Gastrocnemius medialis (tissue), 4 donors: ENCODE data around the gene OR1S1. TPM values are rescaled to one million over a fixed set of nuclear protein-coding genes. Genes with fewer than 3 reads are reported as not detected.

ENCODE experiments used
- ATAC-seq, 2 donors: fragments of 150-250 bp; one replicate each; pipeline ENCODE4 v1.9.1; 2016
- DNase-seq, 2 donors: peaks; one replicate each; pipeline ENCODE4 v3.0.0-alpha.2; 2019
- H3K27ac ChIP-seq, 4 donors: fragments of 200-600 bp; sonication (generic); 1 replicate in 1 of 4; 2 replicates in 3 of 4; pipeline ENCODE4 v1.5.1; 2016 to 2018; ENCODE audit warnings: mild to moderate bottlenecking in 2 of 4, moderate library complexity in 1 of 4
- H3K27me3 ChIP-seq, 3 donors: fragments of 200-600 bp; sonication (generic) in 2 of 3; 1 replicate in 1 of 3; 2 replicates in 2 of 3; pipeline versions ENCODE4 v1.5.1 to v1.6.0; 2016 to 2019; ENCODE audit warnings: mild to moderate bottlenecking in 1 of 3, moderate library complexity in 1 of 3
- H3K36me3 ChIP-seq, 2 donors: fragments of 200-600 bp; sonication (generic) in 1 of 2; one replicate each; pipeline ENCODE4 v1.5.1; 2017 to 2018
- H3K4me1 ChIP-seq, 2 donors: fragments of 200-600 bp; sonication (generic) in 1 of 2; one replicate each; pipeline ENCODE4 v1.5.1; 2016 to 2017; ENCODE audit warnings: mild to moderate bottlenecking in 2 of 2
- H3K4me3 ChIP-seq, 4 donors: fragments of 200-600 bp; sonication (generic) in 3 of 4; 1 replicate in 1 of 4; 2 replicates in 3 of 4; pipeline ENCODE4 v1.5.1; 2016 to 2019; ENCODE audit warnings: mild to moderate bottlenecking in 2 of 4
- H3K9me3 ChIP-seq, 3 donors: fragments of 200-600 bp; sonication (generic) in 2 of 3; 1 replicate in 1 of 3; 2 replicates in 2 of 3; pipeline ENCODE4 v1.5.1; 2016 to 2019
- POLR2A ChIP-seq, 2 donors: fragments of 450-650 bp; IDR thresholded peaks; one replicate each; pipeline ENCODE4 v1.6.1; 2017; ENCODE audit warnings: antibody characterized with exemption in 2 of 2, mild to moderate bottlenecking in 2 of 2, moderate library complexity in 2 of 2
- in situ Hi-C, 4 donors: fragments of 200-750 bp; cut with MboI; loops; one replicate each; pipeline versions ENCODE4 v1.15.0 to v1.8.0; 2017; ENCODE audit warnings: low sequenced_read_pairs in 4 of 4
- intact Hi-C: fragments of 100-400 bp; cut with DNase I; formaldehyde crosslinking; loops from one replicate; pipeline ENCODE4 v1.15.1; 2023; ENCODE audit warnings: low total_unique reads
- total RNA-seq, 4 donors: library from RNA; depleted of rRNA; stranded (reverse); fragments of >200 nt; gene quantifications; one replicate each; pipeline versions ENCODE4 v1.1.0 to v1.2.3, GENCODE V29; 2016
- TF ChIP-seq, protein P1 (sequence below), 5 experiments: fragments of 450-650 bp in 3 of 5; fragments of 200-600 bp in 2 of 5; sonication (generic) in 2 of 5; IDR thresholded peaks in 4 of 5; conservative IDR thresholded peaks in 1 of 5; 1 replicate in 4 of 5; 2 replicates in 1 of 5; pipeline ENCODE4 v1.5.1; 2016 to 2019; ENCODE audit warnings: antibody characterized with exemption in 5 of 5, mild to moderate bottlenecking in 3 of 5, moderate library complexity in 3 of 5

The OR1S1 gene
- total RNA-seq, 4 donors from 2014 or later: not detected

DNA sequence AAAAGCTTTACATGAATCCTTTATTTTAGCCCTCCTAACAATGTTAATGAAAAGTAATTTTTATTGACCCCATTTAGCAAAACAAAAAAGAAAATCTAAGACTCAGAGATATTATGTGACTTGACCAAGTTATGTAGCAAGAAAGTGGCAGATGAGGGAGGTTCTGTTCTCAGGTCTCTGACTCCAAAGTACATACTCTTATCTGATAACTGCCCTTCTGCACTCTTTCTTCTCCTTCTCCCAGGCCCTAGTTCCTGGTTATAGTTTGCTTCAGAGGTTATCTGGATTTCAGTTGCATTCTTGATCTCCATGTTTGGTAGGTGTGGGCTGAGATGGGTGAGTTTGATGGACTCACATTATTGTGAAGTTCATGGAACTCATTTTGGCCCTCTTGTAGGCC lies 19.1 kb upstream of the OR1S1 start:
- Histone ChIP-seq H3K27ac (no peak overlapping the region), H3K36me3 (no peaks in the 10 kb centered on the region), H3K4me1 (no peaks in the 10 kb centered on the region), H3K27me3 (no peaks in the 10 kb centered on the region), H3K4me3 (no peak overlapping the region), H3K9me3 (no peaks in the 10 kb centered on the region)
- intact Hi-C loops: no loop called here
- in situ Hi-C loops: no loop called here
- ATAC-seq (no peak), DNase-seq (no peak)
- TF ChIP-seq, protein P1, sequence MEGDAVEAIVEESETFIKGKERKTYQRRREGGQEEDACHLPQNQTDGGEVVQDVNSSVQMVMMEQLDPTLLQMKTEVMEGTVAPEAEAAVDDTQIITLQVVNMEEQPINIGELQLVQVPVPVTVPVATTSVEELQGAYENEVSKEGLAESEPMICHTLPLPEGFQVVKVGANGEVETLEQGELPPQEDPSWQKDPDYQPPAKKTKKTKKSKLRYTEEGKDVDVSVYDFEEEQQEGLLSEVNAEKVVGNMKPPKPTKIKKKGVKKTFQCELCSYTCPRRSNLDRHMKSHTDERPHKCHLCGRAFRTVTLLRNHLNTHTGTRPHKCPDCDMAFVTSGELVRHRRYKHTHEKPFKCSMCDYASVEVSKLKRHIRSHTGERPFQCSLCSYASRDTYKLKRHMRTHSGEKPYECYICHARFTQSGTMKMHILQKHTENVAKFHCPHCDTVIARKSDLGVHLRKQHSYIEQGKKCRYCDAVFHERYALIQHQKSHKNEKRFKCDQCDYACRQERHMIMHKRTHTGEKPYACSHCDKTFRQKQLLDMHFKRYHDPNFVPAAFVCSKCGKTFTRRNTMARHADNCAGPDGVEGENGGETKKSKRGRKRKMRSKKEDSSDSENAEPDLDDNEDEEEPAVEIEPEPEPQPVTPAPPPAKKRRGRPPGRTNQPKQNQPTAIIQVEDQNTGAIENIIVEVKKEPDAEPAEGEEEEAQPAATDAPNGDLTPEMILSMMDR (IDR thresholded peaks at IDR 0.05 in 4 of 5, conservative IDR thresholded peaks at IDR 0.05 in 1 of 5): no peak
- no peak for TF ChIP-seq POLR2A (IDR thresholded peaks at IDR 0.05)

DNA sequence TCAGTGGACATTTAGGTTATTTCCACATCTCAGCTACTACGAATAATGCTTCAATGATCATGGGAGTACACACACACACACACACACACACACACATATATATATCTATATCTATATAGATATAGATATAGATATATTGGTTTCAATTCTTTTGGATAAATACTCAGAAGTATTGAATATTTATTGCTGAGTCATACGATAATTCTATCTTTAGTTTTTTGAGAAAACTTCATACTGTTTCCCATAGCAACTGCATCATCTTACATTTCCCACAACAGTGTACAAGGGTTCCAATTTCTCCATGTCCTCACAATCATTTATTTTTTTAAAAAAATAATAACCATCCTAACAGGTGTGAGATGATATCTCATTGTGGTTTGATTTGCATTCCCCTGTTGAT lies 16.6 kb upstream of the OR1S1 start:
- no peaks in the 10 kb centered on the region for H3K27me3 ChIP-seq
- TF ChIP-seq, protein P1 (IDR thresholded peaks at IDR 0.05 in 4 of 5, conservative IDR thresholded peaks at IDR 0.05 in 1 of 5): no peak
- TF ChIP-seq POLR2A (IDR thresholded peaks at IDR 0.05): no peak
- no peak overlapping the region for H3K27ac ChIP-seq
- ATAC-seq (no peak), DNase-seq (no peak)
- no peaks in the 10 kb centered on the region for H3K9me3 ChIP-seq
- no peaks in the 10 kb centered on the region for H3K4me1 ChIP-seq
- in situ Hi-C loops: no loop called here
- no peak overlapping the region for H3K4me3 ChIP-seq
- intact Hi-C loops: no loop called here
- no peaks in the 10 kb centered on the region for H3K36me3 ChIP-seq

DNA sequence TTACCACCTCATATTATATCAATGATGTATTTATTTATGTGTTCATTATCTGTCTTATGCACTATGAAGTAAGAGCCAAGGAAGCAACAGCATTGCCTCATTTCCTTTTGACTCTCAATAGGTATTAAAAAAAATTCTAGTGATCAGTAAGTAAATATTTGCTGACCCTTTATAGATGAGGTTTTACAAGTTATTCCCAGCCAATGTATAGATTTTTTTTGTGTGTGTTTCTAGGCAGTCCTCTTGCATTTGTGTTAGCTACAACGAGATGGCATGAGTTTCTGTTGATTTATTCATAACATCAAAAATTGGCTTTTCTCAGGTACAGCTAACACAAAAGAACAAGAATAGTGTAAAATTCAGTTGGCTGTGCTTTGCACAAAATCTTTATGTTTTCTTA lies 13.2 kb upstream of the OR1S1 start:
- Histone ChIP-seq H3K27ac (no peak overlapping the region), H3K27me3 (no peaks in the 10 kb centered on the region), H3K9me3 (no peaks in the 10 kb centered on the region), H3K4me1 (no peaks in the 10 kb centered on the region), H3K36me3 (no peaks in the 10 kb centered on the region), H3K4me3 (no peak overlapping the region)
- DNase-seq (no peak), ATAC-seq (no peak)
- in situ Hi-C loops (no loop called here), intact Hi-C loops (no loop called here)
- TF ChIP-seq, protein P1 (IDR thresholded peaks at IDR 0.05 in 4 of 5, conservative IDR thresholded peaks at IDR 0.05 in 1 of 5): no peak

DNA sequence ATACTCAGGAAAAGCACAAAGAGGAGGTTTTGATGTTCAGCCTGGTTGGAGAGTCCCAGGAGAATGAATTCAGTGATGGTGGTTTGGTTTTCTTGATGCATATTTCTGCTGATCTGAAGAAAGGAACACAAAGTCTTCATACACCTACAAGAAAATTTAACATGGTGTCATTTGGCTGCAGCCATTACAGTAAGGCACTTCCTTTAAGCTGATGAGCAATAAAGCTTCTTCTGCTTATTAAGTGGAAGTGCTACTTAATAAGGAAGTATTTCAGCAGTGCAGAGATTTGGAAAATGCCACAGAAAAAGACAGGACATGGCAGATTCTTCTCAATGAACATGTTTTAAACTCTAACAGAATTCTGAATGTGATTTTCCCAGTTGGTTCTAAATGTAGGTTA lies 8.5 kb upstream of the OR1S1 start, which contains the start of gene OR1S2:
OR1S2 (minus strand) TSS at position 101 of the 400 bp plus-strand sequence; CDS start at position 101, 0 bp downstream.
- no peaks in the 10 kb centered on the region for H3K4me1 ChIP-seq
- ATAC-seq (no peak), DNase-seq (no peak)
- TF ChIP-seq POLR2A (IDR thresholded peaks at IDR 0.05): no peak
- TF ChIP-seq, protein P1 (IDR thresholded peaks at IDR 0.05 in 4 of 5, conservative IDR thresholded peaks at IDR 0.05 in 1 of 5): no peak
- no peaks in the 10 kb centered on the region for H3K9me3 ChIP-seq
- H3K4me3 ChIP-seq: no peak within 1 kb of the TSS
- in situ Hi-C loops: no loop called here
- intact Hi-C loops: no loop called here
- no peaks in the 10 kb centered on the region for H3K36me3 ChIP-seq
- H3K27ac ChIP-seq: no peak within 1 kb of the TSS
- H3K27me3 ChIP-seq: no peaks in the 10 kb centered on the region

DNA sequence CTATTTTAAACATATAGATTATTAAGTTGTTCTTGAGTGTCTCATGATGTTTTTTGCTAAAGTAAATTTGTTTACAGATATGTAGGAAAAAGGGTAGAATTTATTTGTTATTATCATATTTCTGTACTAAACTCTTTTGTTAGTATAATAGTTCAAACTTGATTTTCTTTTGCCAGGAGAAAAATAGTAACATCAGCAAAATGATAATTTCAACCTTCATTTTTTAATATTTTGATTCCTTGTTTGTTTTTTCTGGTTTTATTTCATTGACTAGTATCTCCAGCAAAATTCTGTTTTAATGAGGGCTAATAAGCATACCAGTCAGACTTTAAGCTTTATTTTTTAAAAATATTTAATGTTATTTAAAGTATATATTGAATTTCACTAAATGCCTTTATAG lies 4.0 kb downstream of the OR1S1 start:
- Histone ChIP-seq H3K4me3 (no peak overlapping the region), H3K4me1 (no peaks in the 10 kb centered on the region), H3K36me3 (no peaks in the 10 kb centered on the region), H3K27me3 (no peaks in the 10 kb centered on the region), H3K27ac (no peak overlapping the region), H3K9me3 (no peaks in the 10 kb centered on the region)
- DNase-seq: no peak
- no peak for ATAC-seq
- in situ Hi-C loops: no loop called here
- no peak for TF ChIP-seq POLR2A (IDR thresholded peaks at IDR 0.05)
- TF ChIP-seq, protein P1 (IDR thresholded peaks at IDR 0.05 in 4 of 5, conservative IDR thresholded peaks at IDR 0.05 in 1 of 5): no peak
- intact Hi-C loops: no loop called here
